SK-N-SH (cell line): ENCODE results near the gene GOLGA6L26. TPM values are rescaled to one million over a fixed set of nuclear protein-coding genes. Genes with fewer than 3 reads are reported as not detected.
"Not testable (repeated sequence)": the region's sequence is repeated elsewhere in the genome, so short reads cannot be mapped to it uniquely, and the experiment has no call there.

Source experiments
- CTCF ChIA-PET: fragments of 300-600, 350-600 bp; formaldehyde crosslinking; extraction: SDS; loops from one replicate; lab custom pipeline; 2021; lab: Yijun Ruan, JAX
- POLR2A ChIA-PET: fragments of 350-600 bp; sonication (Branson Sonifier 250); formaldehyde crosslinking; extraction: SDS; loops from one replicate; lab custom pipeline; 2020; ENCODE audit warnings: antibody characterized with exemption, inconsistent platforms; lab: Yijun Ruan, JAX
- DNase-seq: peaks from one replicate; pipeline ENCODE4 v3.0.0; 2012
- H2AFZ ChIP-seq: fragments of 200-600 bp; sonication (generic); 2 replicates; pipeline ENCODE4 v1.8.1; 2016; ENCODE audit warnings: antibody characterized with exemption, mild to moderate bottlenecking, low read depth
- H3F3A ChIP-seq: fragments of 200-600 bp; sonication (generic); replicated peaks from 2 replicates; pipeline ENCODE3; 2016; ENCODE audit warnings: antibody characterized with exemption, mild to moderate bottlenecking; ENCODE audit not compliant: insufficient read depth
- H3K27ac ChIP-seq, 2 experiments: fragments of 200-500 bp in 1 of 2; fragments of 200-600 bp in 1 of 2; sonication (Bioruptor generic) in 1 of 2; sonication (generic), shearing (Covaris generic) in 1 of 2; 2 replicates each; pipeline versions ENCODE4 v1.5.1 to v1.6.1; 2014 to 2016; ENCODE audit warnings: low read depth in 2 of 2, inconsistent platforms in 1 of 2, low read length in 1 of 2, mild to moderate bottlenecking in 1 of 2, mixed read lengths in 1 of 2
- H3K27me3 ChIP-seq: fragments of 200-600 bp; sonication (generic), shearing (Covaris generic); 2 replicates; pipeline ENCODE4 v1.6.1; 2016; ENCODE audit warnings: mixed run types; ENCODE audit not compliant: insufficient read depth
- H3K36me3 ChIP-seq, 2 experiments: fragments of 200-500 bp in 1 of 2; fragments of 200-600 bp in 1 of 2; sonication (Bioruptor generic) in 1 of 2; sonication (generic) in 1 of 2; replicated peaks in 1 of 2; 2 replicates each; pipeline versions ENCODE3 to v1.5.1; 2014 to 2016; ENCODE audit warnings: low read length in 1 of 2, mild to moderate bottlenecking in 1 of 2; ENCODE audit not compliant: insufficient read depth in 2 of 2, control insufficient read depth in 1 of 2
- H3K4me1 ChIP-seq, 2 experiments: fragments of 200-500 bp in 1 of 2; fragments of 200-600 bp in 1 of 2; sonication (Bioruptor generic) in 1 of 2; sonication (generic), shearing (Covaris generic) in 1 of 2; 2 replicates each; pipeline versions ENCODE4 v1.5.1 to v1.6.1; 2014 to 2016; ENCODE audit warnings: low read depth in 1 of 2, low read length in 1 of 2, mixed run types in 1 of 2; ENCODE audit not compliant: insufficient read depth in 2 of 2, control insufficient read depth in 1 of 2
- H3K4me2 ChIP-seq: fragments of 200-600 bp; sonication (generic), shearing (Covaris generic); 2 replicates; pipeline ENCODE4 v1.6.1; 2017; ENCODE audit warnings: mixed run types
- H3K4me3 ChIP-seq, 2 experiments: fragments of 200-500 bp in 1 of 2; fragments of 200-600 bp in 1 of 2; sonication (Bioruptor generic) in 1 of 2; sonication (generic), shearing (Covaris generic) in 1 of 2; 2 replicates each; pipeline versions ENCODE4 v1.5.1 to v1.8.1; 2014 to 2016; ENCODE audit warnings: low read depth in 2 of 2, inconsistent platforms in 1 of 2, low read length in 1 of 2, mild to moderate bottlenecking in 1 of 2, mixed read lengths in 1 of 2, moderate library complexity in 1 of 2
- H3K79me2 ChIP-seq: fragments of 200-600 bp; sonication (generic); 2 replicates; pipeline ENCODE4 v1.8.1; 2017; ENCODE audit warnings: mild to moderate bottlenecking; ENCODE audit not compliant: insufficient read depth
- H3K9ac ChIP-seq: fragments of 200-600 bp; sonication (generic); 2 replicates; pipeline ENCODE4 v1.6.1; 2017; ENCODE audit warnings: mixed run types
- H3K9me2 ChIP-seq: fragments of 200-600 bp; sonication (generic); 2 replicates; pipeline ENCODE4 v1.6.1; 2017; ENCODE audit warnings: mixed run types
- H3K9me3 ChIP-seq: fragments of 200-600 bp; sonication (generic); 2 replicates; pipeline ENCODE4 v1.6.1; 2017; ENCODE audit warnings: mixed run types, mild to moderate bottlenecking, moderate library complexity
- H4K20me1 ChIP-seq: fragments of 200-600 bp; sonication (generic); 2 replicates; pipeline ENCODE4 v1.6.1; 2017; ENCODE audit warnings: mild to moderate bottlenecking, mixed run types; ENCODE audit not compliant: insufficient read depth
- WGBS: methylation state at CpG from one replicate; pipeline ENCODE4 v1.1.6; 2017; ENCODE audit warnings: low lambda C conversion rate; 5-methylcytosine and 5-hydroxymethylcytosine counted together
- polyA plus RNA-seq, 3 experiments: library from polyadenylated mRNA; depleted of rRNA; stranded (reverse); fragments of >200 nt; gene quantifications; 2 replicates each; pipeline ENCODE4 v1.2.3, GENCODE V29; 2012

GOLGA6L26 gene
- not detected in 2 replicates for polyA plus RNA-seq (2012; rRNA removed)
- polyA plus RNA-seq (2012; cell fraction: cytosol; rRNA removed): not detected in 2 replicates
- polyA plus RNA-seq (2012; cell fraction: nucleus; rRNA removed): not detected in 2 replicates

- H3K4me2 ChIP-seq, H3K79me2 ChIP-seq, H2AFZ ChIP-seq, H3K36me3 ChIP-seq, H3K9ac ChIP-seq, H4K20me1 ChIP-seq, POLR2A ChIA-PET, H3F3A ChIP-seq, CTCF ChIA-PET, H3K9me2 ChIP-seq, H3K27ac ChIP-seq, H3K4me1 ChIP-seq, H3K27me3 ChIP-seq, H3K4me3 ChIP-seq, DNase-seq, H3K9me3 ChIP-seq: not testable (repeated sequence)
- WGBS: no CpG with 5 or more reads among the region's 7 CpGs
These were observed at the start of gene GOLGA6L26 for GRCh38 chr15:23334096-23334495. GOLGA6L26 (minus strand) TSS chr15:23334196; CDS start chr15:23334135, 61 bp downstream.

DNA sequence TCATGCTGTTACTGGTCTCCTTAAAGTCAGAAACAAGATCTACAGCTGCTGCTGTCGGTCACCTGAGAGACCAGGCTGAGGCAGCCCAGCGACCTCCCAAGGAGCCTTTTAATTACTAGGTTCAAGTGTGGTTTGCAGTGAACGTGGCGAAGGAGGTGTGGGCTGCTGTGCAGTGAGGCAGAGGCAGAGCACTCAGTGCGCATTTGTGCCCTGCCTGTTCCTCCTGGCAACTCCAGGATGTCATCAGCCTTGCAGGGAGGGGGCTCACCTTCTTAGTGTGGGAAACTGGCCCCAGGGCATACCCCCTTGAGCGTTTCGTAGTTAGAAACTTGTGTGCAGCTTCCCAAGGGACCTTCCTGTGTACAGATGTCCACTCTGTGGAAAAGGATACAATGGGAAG lies 47.2 kb upstream of the GOLGA6L26 start:
- H2AFZ ChIP-seq, H3K27ac ChIP-seq, H3K9ac ChIP-seq, POLR2A ChIA-PET, DNase-seq, H3K4me1 ChIP-seq, H3F3A ChIP-seq, H3K4me2 ChIP-seq, H4K20me1 ChIP-seq, H3K79me2 ChIP-seq, CTCF ChIA-PET, H3K9me2 ChIP-seq, H3K9me3 ChIP-seq, H3K4me3 ChIP-seq, H3K36me3 ChIP-seq: not testable (repeated sequence)
- peaks cover 60% of the 10 kb centered on the region for H3K27me3 ChIP-seq
- WGBS: 0% methylated on average over 5 of the region's 7 CpGs

DNA sequence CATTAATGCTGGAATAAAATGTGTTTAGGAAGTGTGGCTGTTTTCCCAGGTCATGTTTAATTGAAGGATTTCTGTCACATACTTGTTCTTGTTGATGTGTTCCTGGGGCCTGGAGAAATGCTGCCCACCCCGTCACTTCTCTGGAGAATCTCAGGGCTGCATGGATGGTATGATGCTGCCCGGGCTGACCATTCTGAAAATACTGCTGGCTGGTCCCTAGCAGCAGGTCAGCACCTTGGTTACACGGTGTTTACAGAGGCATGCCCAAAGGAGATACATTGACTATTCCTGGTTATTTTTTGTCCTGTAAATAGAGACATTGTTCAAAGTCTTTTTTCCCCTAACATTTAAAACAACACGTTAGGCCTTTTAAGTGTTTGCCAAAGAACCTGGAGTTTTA lies 46.7 kb upstream of the GOLGA6L26 start:
- WGBS: 6% methylated on average over 4 of the region's 4 CpGs
- DNase-seq, H3F3A ChIP-seq, H3K4me3 ChIP-seq, H3K79me2 ChIP-seq, CTCF ChIA-PET, H2AFZ ChIP-seq, POLR2A ChIA-PET, H3K36me3 ChIP-seq, H4K20me1 ChIP-seq, H3K4me1 ChIP-seq, H3K4me2 ChIP-seq, H3K27ac ChIP-seq, H3K9me3 ChIP-seq, H3K9ac ChIP-seq, H3K9me2 ChIP-seq: not testable (repeated sequence)
- H3K27me3 ChIP-seq: peaks cover 59% of the 10 kb centered on the region

DNA sequence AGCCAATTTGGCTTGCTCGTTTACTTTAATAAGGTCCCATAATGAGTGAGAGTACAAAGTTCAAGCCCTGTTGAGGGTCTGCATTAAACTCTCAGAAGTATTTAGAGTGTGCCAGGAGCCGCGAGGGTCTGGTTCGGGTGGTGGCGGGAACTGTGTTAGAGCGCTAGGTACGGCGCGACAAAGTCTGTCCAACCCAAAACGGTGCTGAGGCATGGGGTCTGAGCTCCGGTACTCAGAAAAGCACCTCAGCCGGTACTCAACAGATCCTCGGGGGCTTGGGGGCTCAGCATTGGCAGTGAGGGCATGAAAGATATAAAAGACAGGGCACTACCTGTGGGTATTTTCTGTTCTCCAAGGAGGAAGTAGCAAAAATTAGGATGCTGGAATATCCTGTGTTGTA lies 45.0 kb upstream of the GOLGA6L26 start:
- H2AFZ ChIP-seq, H3K9me3 ChIP-seq, H3K36me3 ChIP-seq, H3K9ac ChIP-seq, H3K9me2 ChIP-seq, H3K4me2 ChIP-seq, H3F3A ChIP-seq, CTCF ChIA-PET, H3K79me2 ChIP-seq, H4K20me1 ChIP-seq, DNase-seq, H3K27ac ChIP-seq, H3K4me3 ChIP-seq, POLR2A ChIA-PET, H3K4me1 ChIP-seq: not testable (repeated sequence)
- 53% methylated on average over 12 of the region's 13 CpGs for WGBS
- H3K27me3 ChIP-seq: peaks cover 48% of the 10 kb centered on the region

- H3K27ac ChIP-seq, H3K4me1 ChIP-seq, H3K9me2 ChIP-seq, H3F3A ChIP-seq, H3K4me2 ChIP-seq, H4K20me1 ChIP-seq, POLR2A ChIA-PET, DNase-seq, H3K9ac ChIP-seq, H3K79me2 ChIP-seq, CTCF ChIA-PET, H3K36me3 ChIP-seq, H3K4me3 ChIP-seq, H3K9me3 ChIP-seq, H2AFZ ChIP-seq: not testable (repeated sequence)
- H3K27me3 ChIP-seq: peaks cover 11% of the 10 kb centered on the region; the same call in 1 of the 2 replicates
- 58% methylated on average over 11 of the region's 11 CpGs for WGBS
These were observed 40.2 kb upstream of the GOLGA6L26 start for GRCh38 chr15:23374226-23374625.

DNA sequence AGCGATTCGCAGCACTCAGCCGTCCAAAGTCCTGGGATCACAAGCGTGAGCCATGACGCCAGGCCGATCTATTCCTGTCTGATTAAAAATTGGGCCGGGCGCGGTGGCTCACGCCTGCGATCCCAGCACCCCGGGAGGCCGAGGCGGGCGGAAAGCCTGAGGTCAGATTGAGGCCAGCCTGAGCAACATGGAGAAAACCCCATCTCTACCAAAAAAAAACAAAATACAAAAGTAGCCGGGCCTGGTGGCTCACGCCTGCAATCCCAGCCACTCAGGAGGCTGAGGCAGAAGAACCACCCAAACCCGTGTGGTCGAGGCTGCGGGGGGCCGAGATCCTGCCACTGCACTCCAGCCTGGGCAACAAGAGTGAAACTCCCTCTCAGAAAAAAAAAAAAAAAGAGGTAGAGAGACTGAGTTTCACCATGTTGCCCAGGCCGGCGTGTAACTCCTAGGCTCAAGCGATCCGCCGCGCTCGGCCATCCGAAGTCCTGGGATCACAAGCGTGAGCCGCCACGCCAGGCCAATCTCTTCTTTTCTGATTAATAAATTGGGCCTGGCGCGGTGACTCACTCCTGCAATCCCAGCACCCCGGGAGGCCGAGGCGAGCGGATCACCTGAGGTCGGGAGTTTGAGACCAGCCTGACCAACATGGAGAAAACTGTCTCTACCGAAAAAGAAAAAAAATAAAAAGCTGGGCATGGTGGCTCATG lies 39.0 kb upstream of the GOLGA6L26 start:
- not testable (repeated sequence) for H4K20me1 ChIP-seq

More for the DNA sequence above, 39.0 kb upstream of the GOLGA6L26 start:
- H3K9me3 ChIP-seq, H3K9ac ChIP-seq, H3K36me3 ChIP-seq, H2AFZ ChIP-seq, H3K79me2 ChIP-seq, POLR2A ChIA-PET, H3K9me2 ChIP-seq, H3K27ac ChIP-seq, H3K4me1 ChIP-seq, DNase-seq, H3K4me2 ChIP-seq, H3F3A ChIP-seq, CTCF ChIA-PET, H3K4me3 ChIP-seq: not testable (repeated sequence)
- peaks cover 10% of the 10 kb centered on the region; the same call in 1 of the 2 replicates for H3K27me3 ChIP-seq
- 61% methylated on average over 40 of the region's 40 CpGs for WGBS
